GM12874 (cell line): ENCODE data around the gene CSRNP2.

Experiments
- CTCF ChIP-seq: IDR thresholded peaks from 2 replicates; pipeline ENCODE4 v1.5.1; 2011; ENCODE audit warnings: low read depth, mild to moderate bottlenecking, control low read depth, low read length, moderate library complexity; ENCODE audit not compliant: insufficient read depth

Gene CSRNP2

GRCh38 chr12:51013441-51013840 is 70.0 kb downstream of the CSRNP2 start:
- no peak for TF ChIP-seq CTCF

GRCh38 chr12:51012570-51013236 is 70.7 kb downstream of the CSRNP2 start:
- TF ChIP-seq CTCF = no peak

DNA sequence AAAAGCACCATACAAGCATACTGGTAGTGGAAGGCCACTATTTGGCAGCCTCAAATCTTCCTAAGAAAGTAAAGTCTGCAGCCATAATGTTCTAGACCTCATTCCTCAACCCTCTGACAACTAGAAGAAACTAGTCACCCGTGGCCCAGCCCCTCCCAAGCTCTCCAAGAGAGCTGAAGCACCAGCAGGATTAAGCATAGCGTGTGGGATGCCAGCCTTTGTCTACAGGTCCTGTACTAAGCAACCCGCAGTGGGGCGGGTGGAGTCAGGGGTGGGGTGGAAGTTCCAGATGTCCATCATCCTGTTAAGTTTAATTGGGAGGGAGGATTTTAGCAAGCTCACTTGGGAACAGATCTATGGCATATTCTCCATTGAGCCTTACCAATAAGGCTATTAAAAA is 71.4 kb downstream of the CSRNP2 start:
- no peak for TF ChIP-seq CTCF
